ENCODE results near the gene ARHGEF19. TPM values are rescaled to one million over a fixed set of nuclear protein-coding genes. Genes with fewer than 3 reads are reported as not detected.

ARHGEF19 gene
- total RNA-seq, 1 experiment from 2014 or later, result 13.8 TPM

DNA sequence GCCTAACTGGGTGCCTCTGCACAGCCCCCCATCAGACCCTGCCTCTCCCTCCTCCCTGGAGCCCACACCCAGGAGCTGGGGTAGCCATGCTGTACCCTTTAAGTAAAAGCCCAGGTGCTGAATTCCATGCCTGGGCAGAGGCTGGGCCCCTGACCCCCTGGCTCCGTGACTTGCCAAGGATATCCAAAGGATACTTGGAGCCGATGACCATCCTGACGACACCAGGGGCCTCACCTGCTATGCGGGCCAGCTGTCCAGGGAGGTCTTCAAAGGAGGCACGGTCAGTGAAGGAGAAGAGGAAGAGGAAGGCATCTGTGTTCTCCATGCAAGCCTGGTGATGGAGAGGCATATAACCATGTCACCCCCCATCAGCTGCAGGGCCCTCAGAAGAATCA, 19.9 kb upstream of the ARHGEF19 start:
- Histone ChIP-seq H3K9me3 (ENCODE audit: low read length) (no peaks in the 10 kb centered on the region), H4K20me1 (ENCODE audit: low read length) (no peaks in the 10 kb centered on the region), H3K9ac (ENCODE audit: low read length) (no peak overlapping the region), H3K4me1 (ENCODE audit: insufficient read depth, low read length) (peaks cover 9% of the 10 kb centered on the region), H2AFZ (ENCODE audit: low read length) (no peak overlapping the region), H3F3A (ENCODE audit: low read length, unreplicated experiment) (no peaks in the 10 kb centered on the region), H3K79me2 (ENCODE audit: low read length) (no peaks in the 10 kb centered on the region), H3K9me2 (replicated peaks; ENCODE audit: low read length) (no peaks in the 10 kb centered on the region), H3K27me3 (ENCODE audit: low read length) (no peaks in the 10 kb centered on the region), H3K4me2 (ENCODE audit: low read length) (no peak overlapping the region), H3K27ac (ENCODE audit: low read length) (no peak overlapping the region), H3K36me3 (ENCODE audit: low read depth, low read length) (no peaks in the 10 kb centered on the region), H3K4me3 (ENCODE audit: low read length) (no peak overlapping the region)
- ChIA-PET CTCF (no interaction called here), POLR2A (ENCODE audit: unreplicated experiment) (no interaction called here)
- intact Hi-C loops (cut with micrococcal nuclease), result no loop called here
- BruUV-seq (replicated peaks), result no TSS peak
- DNase-seq, result no peak
- no peak for TF ChIP-seq CTCF (conservative IDR thresholded peaks at IDR 0.05; ENCODE audit: low read depth, low read length)
- TF ChIP-seq EZH2phosphoT487 (IDR thresholded peaks at IDR 0.05; ENCODE audit: borderline replicate concordance, low read length), result no peak
- TF ChIP-seq EZH2 (IDR thresholded peaks at IDR 0.05; ENCODE audit: low read length, unreplicated experiment), result no peak
- ATAC-seq, result no peak

GRCh38 chr1:16231331-16232315, 19.2 kb upstream of the ARHGEF19 start:
- CTCF ChIA-PET, result no interaction called here

More at GRCh38 chr1:16231331-16232315, 19.2 kb upstream of the ARHGEF19 start:
- Histone ChIP-seq H4K20me1 (ENCODE audit: low read length) (no peaks in the 10 kb centered on the region), H3K4me3 (ENCODE audit: low read length) (no peak overlapping the region), H3F3A (ENCODE audit: low read length, unreplicated experiment) (no peaks in the 10 kb centered on the region), H3K27ac (ENCODE audit: low read length) (no peak overlapping the region), H3K27me3 (ENCODE audit: low read length) (no peaks in the 10 kb centered on the region), H3K9me2 (replicated peaks; ENCODE audit: low read length) (no peaks in the 10 kb centered on the region), H3K9ac (ENCODE audit: low read length) (no peak overlapping the region), H3K79me2 (ENCODE audit: low read length) (no peaks in the 10 kb centered on the region), H3K36me3 (ENCODE audit: low read depth, low read length) (no peaks in the 10 kb centered on the region), H3K4me1 (ENCODE audit: insufficient read depth, low read length) (peaks cover 7% of the 10 kb centered on the region; the same call in 1 of the 2 replicates), H2AFZ (ENCODE audit: low read length) (no peak overlapping the region), H3K9me3 (ENCODE audit: low read length) (no peaks in the 10 kb centered on the region), H3K4me2 (ENCODE audit: low read length) (no peak overlapping the region)
- BruUV-seq (replicated peaks), result no TSS peak
- DNase-seq (no peak), ATAC-seq (no peak)
- intact Hi-C loops (cut with micrococcal nuclease), result no loop called here
- POLR2A ChIA-PET (ENCODE audit: unreplicated experiment), result no interaction called here
- TF ChIP-seq CTCF (conservative IDR thresholded peaks at IDR 0.05; ENCODE audit: low read depth, low read length) (no peak), EZH2phosphoT487 (IDR thresholded peaks at IDR 0.05; ENCODE audit: borderline replicate concordance, low read length) (no peak), EZH2 (IDR thresholded peaks at IDR 0.05; ENCODE audit: low read length, unreplicated experiment) (no peak)
